ENCODE data around the gene SLC45A1. TPM values are rescaled to one million over a fixed set of nuclear protein-coding genes. Genes with fewer than 3 reads are reported as not detected.

SLC45A1 gene
- total RNA-seq, 2 donors from 2014 or later, result 1.0 to 3.0 TPM

DNA sequence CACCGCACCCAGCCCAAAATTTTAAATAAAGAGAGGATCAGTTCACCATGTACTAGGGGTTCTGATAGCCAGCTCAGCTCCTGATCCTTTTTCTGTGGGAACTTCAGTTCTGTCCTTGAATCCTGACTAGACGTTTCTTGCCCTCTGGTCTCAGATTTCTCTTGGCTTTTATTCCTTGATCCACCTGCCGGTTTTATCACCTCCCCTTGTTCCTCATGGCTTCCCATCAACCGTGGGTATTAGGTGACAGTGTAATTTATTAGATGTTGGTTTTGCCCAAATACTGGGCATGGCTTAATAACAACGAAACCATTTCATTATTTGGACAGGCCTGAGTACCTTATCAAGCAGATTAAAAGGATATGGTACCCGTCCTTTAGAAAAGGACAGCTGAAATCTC lies 22.5 kb downstream of the SLC45A1 start:
- no peak overlapping the region for H3K4me3 ChIP-seq
- H3K27me3 ChIP-seq, result no peaks in the 10 kb centered on the region
- TF ChIP-seq, protein P1, sequence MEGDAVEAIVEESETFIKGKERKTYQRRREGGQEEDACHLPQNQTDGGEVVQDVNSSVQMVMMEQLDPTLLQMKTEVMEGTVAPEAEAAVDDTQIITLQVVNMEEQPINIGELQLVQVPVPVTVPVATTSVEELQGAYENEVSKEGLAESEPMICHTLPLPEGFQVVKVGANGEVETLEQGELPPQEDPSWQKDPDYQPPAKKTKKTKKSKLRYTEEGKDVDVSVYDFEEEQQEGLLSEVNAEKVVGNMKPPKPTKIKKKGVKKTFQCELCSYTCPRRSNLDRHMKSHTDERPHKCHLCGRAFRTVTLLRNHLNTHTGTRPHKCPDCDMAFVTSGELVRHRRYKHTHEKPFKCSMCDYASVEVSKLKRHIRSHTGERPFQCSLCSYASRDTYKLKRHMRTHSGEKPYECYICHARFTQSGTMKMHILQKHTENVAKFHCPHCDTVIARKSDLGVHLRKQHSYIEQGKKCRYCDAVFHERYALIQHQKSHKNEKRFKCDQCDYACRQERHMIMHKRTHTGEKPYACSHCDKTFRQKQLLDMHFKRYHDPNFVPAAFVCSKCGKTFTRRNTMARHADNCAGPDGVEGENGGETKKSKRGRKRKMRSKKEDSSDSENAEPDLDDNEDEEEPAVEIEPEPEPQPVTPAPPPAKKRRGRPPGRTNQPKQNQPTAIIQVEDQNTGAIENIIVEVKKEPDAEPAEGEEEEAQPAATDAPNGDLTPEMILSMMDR (IDR thresholded peaks at IDR 0.05), result no peak
- peaks cover 0 to 11% of the 10 kb centered on the region in 2 donors for H3K4me1 ChIP-seq
- H3K9me3 ChIP-seq, result no peaks in the 10 kb centered on the region
- no peaks in the 10 kb centered on the region for H3K36me3 ChIP-seq
- no peak overlapping the region for H3K27ac ChIP-seq
- DNase-seq (ENCODE audit: low spot score), result no peak

DNA sequence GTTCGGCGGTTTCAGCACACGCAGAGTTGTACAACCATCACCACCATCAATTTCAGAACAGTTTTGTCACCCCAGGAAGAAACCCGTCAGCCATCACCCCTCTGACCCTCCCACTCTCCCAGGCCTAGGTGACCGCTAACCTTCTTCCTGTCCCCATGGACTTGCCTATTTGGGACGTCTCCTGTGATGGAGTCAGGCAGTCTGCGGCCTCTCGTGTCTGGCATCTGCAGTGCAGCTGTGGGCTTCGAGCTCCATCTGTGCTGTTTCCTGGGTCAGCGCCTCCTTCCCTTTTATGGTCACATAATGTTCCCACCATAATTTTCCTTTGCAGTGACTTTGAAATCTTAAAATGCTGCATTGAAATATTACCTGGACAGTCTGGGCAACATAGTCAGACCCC lies 24.4 kb downstream of the SLC45A1 start:
- no peaks in the 10 kb centered on the region for H3K9me3 ChIP-seq
- peaks cover 0 to 11% of the 10 kb centered on the region in 2 donors for H3K4me1 ChIP-seq
- TF ChIP-seq, protein P1 (IDR thresholded peaks at IDR 0.05), result no peak
- H3K27ac ChIP-seq, result peak overlapping the region in 1 of 2 donors; percentile 73
- no peak for DNase-seq (ENCODE audit: low spot score)
- H3K27me3 ChIP-seq, result no peaks in the 10 kb centered on the region
- no peak overlapping the region for H3K4me3 ChIP-seq
- no peaks in the 10 kb centered on the region for H3K36me3 ChIP-seq

DNA sequence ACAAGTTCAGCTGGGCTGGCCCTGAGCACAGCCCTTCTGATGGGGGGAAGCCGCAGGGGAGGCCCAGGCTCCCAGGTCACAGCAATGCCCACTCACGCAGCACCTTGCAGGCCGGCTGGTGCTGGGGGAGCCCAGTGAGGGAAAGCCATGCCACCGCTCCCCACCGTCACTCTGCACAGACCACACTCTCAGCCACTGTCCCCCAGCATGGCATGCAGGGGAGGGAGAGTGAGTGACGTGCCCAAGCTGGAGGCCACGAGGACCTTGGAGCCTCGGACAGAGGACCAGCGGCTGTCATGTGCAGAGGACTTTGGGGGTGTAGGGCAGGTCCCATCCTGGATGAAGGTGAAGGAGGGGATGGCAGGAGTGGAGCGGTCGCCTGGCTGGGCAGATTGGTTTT lies 25.1 kb downstream of the SLC45A1 start:
- DNase-seq (ENCODE audit: low spot score), result no peak
- Histone ChIP-seq H3K4me3 (no peak overlapping the region), H3K36me3 (no peaks in the 10 kb centered on the region), H3K27me3 (no peaks in the 10 kb centered on the region), H3K4me1 (peaks cover 0 to 11% of the 10 kb centered on the region in 2 donors), H3K9me3 (no peaks in the 10 kb centered on the region), H3K27ac (peak overlapping the region; percentile 58 to 73)
- TF ChIP-seq, protein P1 (IDR thresholded peaks at IDR 0.05), result no peak

DNA sequence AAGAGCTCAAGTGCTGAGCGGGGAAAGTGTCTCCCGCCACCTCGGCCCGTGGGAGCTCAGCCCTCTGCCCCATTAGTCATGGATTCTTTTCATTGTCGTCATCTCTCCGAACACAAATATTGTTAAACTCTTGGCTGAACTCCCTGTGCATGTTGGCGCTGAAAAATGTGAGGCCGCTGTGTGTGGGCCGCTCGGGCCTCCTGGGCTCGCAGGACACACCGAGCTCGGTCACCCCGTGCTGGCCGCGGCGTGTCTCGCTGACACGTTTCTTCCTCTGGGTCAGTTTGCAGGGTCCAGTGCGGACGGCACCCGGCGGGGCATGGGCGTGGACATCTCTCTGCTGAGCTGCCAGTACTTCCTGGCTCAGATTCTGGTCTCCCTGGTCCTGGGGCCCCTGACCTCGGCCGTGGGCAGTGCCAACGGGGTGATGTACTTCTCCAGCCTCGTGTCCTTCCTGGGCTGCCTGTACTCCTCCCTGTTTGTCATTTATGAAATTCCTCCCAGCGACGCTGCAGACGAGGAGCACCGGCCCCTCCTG lies 25.6 kb downstream of the SLC45A1 start:
- H3K4me3 ChIP-seq, result no peak overlapping the region

DNA sequence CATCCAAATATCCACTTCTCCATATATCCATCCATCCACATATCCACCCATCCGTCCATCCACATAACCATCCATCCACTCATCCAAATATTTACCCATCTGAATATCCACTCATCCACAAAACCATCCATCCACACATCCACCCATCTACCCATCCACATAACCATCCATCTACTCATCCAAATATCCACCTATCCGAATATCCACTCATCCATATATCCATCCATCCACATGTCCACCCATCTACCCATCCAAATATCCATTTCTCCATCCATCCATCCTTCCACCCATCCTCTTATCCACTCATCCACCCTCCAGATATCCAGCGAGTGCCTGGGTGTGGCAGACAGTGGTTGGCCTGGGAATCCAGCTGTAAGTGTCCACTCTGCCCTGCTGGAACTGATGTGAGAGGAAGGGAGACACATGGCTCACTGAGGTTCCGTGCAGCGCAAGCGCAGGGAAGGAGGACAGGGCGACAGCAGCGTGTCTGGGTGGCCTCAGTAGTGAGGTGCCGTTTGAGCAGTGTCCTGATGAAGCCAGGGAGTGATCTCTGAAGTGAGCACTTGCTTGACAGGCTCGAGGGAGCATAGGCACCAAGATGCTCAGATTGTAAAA lies 27.1 kb downstream of the SLC45A1 start:
- no peak overlapping the region for H3K4me3 ChIP-seq
- DNase-seq (ENCODE audit: low spot score), result no peak
- H3K27ac ChIP-seq, result no peak overlapping the region
- no peaks in the 10 kb centered on the region for H3K27me3 ChIP-seq
- no peaks in the 10 kb centered on the region for H3K36me3 ChIP-seq
- no peaks in the 10 kb centered on the region for H3K9me3 ChIP-seq
- TF ChIP-seq, protein P1 (IDR thresholded peaks at IDR 0.05), result no peak
- peaks cover 0 to 26% of the 10 kb centered on the region in 2 donors for H3K4me1 ChIP-seq

More for the DNA sequence above, 25.6 kb downstream of the SLC45A1 start:
- H3K27me3 ChIP-seq, result no peaks in the 10 kb centered on the region
- H3K27ac ChIP-seq, result peak overlapping the region; percentile 58 to 73
- peak; percentile 91 for DNase-seq (ENCODE audit: low spot score)
- H3K4me1 ChIP-seq, result peaks cover 0 to 12% of the 10 kb centered on the region in 2 donors
- no peaks in the 10 kb centered on the region for H3K9me3 ChIP-seq
- no peaks in the 10 kb centered on the region for H3K36me3 ChIP-seq
- TF ChIP-seq, protein P1 (IDR thresholded peaks at IDR 0.05), result no peak

Data from right atrium auricular region (tissue), 2 donors.